GM12878 (cell line): ENCODE results near the gene NEK1. TPM values are rescaled to one million over a fixed set of nuclear protein-coding genes. Genes with fewer than 3 reads are reported as not detected.

Source experiments
- ATAC-seq: fragments of 200-7000 bp; cut with Tn5 transposase; 3 replicates; pipeline ENCODE4 v1.9.1; 2020; ENCODE audit warnings: mild to moderate bottlenecking, moderate library complexity
- BruUV-seq: library from RNA; stranded (reverse); fragments of 400-500 nt; replicated peaks from 2 replicates; lab custom pipeline; 2021; lab: Mats Ljungman, UMichigan
- CTCF ChIA-PET: fragments of 300-600 bp; sonication (Branson Sonifier 250); formaldehyde crosslinking; extraction: SDS; loops from one replicate; lab custom pipeline; 2021; ENCODE audit warnings: inconsistent platforms; lab: Yijun Ruan, JAX
- POLR2A ChIA-PET: fragments of 350-600 bp; formaldehyde crosslinking; extraction: SDS; loops from one replicate; lab custom pipeline; 2021; ENCODE audit warnings: inconsistent platforms; lab: Charles Lee
- RAD21 ChIA-PET: fragments of 300-600 bp; sonication (Branson Sonifier 250); formaldehyde crosslinking; loops from one replicate; lab custom pipeline; 2023; ENCODE audit warnings: antibody characterized with exemption; ENCODE audit not compliant: unreplicated experiment; lab: Charles Lee
- SMC1A ChIA-PET: fragments of 300-600 bp; sonication (Branson Sonifier 250); formaldehyde crosslinking; loops from one replicate; lab custom pipeline; 2023; ENCODE audit not compliant: unreplicated experiment, uncharacterized antibody; lab: Charles Lee
- DNase-seq: peaks from one replicate; pipeline ENCODE4 v3.0.0-alpha.2; 2011; ENCODE audit warnings: low read depth, low spot score
- FAIRE-seq: peaks from 3 replicates; lab custom pipeline; 2011; peaks lifted over from hg19 to GRCh38; lab: Jason Lieb, UNC
- H2AFZ ChIP-seq: 2 replicates; pipeline ENCODE4 v1.6.0; 2011; ENCODE audit warnings: low read depth, low read length, control low read depth; ENCODE audit not compliant: control insufficient read depth
- H3K27ac ChIP-seq: 2 replicates; pipeline ENCODE4 v1.5.1; 2011; ENCODE audit warnings: control low read depth; ENCODE audit not compliant: control insufficient read depth, insufficient read depth
- H3K27me3 ChIP-seq, 2 experiments: replicated peaks in 1 of 2; 2 replicates each; pipeline versions ENCODE4 v1.6.0 to v1.6.1; 2011; ENCODE audit warnings: low read length in 1 of 2; ENCODE audit not compliant: control insufficient read depth in 2 of 2, insufficient read depth in 2 of 2
- H3K36me3 ChIP-seq, 2 experiments: 2 replicates each; pipeline ENCODE4 v1.5.1; 2011; ENCODE audit warnings: low read length in 1 of 2; ENCODE audit not compliant: control insufficient read depth in 2 of 2, insufficient read depth in 2 of 2
- H3K4me1 ChIP-seq: 2 replicates; pipeline ENCODE4 v1.6.1; 2011; ENCODE audit warnings: mild to moderate bottlenecking, low read length, moderate library complexity, mixed read lengths; ENCODE audit not compliant: control insufficient read depth, insufficient read depth
- H3K4me2 ChIP-seq: 2 replicates; pipeline ENCODE4 v1.6.0; 2011; ENCODE audit warnings: control low read depth; ENCODE audit not compliant: control insufficient read depth, insufficient read depth
- H3K4me3 ChIP-seq: fragments of 200-600 bp; sonication (generic); 2 replicates; pipeline ENCODE4 v1.5.1; 2016
- H3K79me2 ChIP-seq: 2 replicates; pipeline ENCODE4 v1.6.0; 2011; ENCODE audit warnings: low read length; ENCODE audit not compliant: control insufficient read depth, insufficient read depth
- H3K9ac ChIP-seq: 2 replicates; pipeline ENCODE4 v1.8.0; 2011; ENCODE audit warnings: low read length, control low read depth, mixed read lengths; ENCODE audit not compliant: control insufficient read depth, insufficient read depth
- H3K9me3 ChIP-seq: replicated peaks from 3 replicates; pipeline ENCODE4 v1.5.1; 2011; ENCODE audit warnings: mild to moderate bottlenecking, low read length; ENCODE audit not compliant: control insufficient read depth, insufficient read depth
- H4K20me1 ChIP-seq: 2 replicates; pipeline ENCODE4 v1.6.0; 2011; ENCODE audit not compliant: control insufficient read depth, insufficient read depth
- BCL11A ChIP-seq: IDR thresholded peaks from 2 replicates; pipeline ENCODE4 v1.6.1; 2011; ENCODE audit warnings: low read depth, low read length
- CREM ChIP-seq: IDR thresholded peaks from 2 replicates; pipeline ENCODE4 v1.6.1; 2014; ENCODE audit warnings: antibody characterized with exemption, low read depth
- FOS ChIP-seq: IDR thresholded peaks from 3 replicates; pipeline ENCODE4 v1.6.1; 2011; ENCODE audit warnings: borderline replicate concordance; ENCODE audit not compliant: insufficient read length; ENCODE audit errors: extremely low read depth
- HCFC1 ChIP-seq: fragments of 150-350 bp; IDR thresholded peaks from 2 replicates; pipeline ENCODE4 v1.6.1; 2014; ENCODE audit warnings: low read length
- IKZF1 ChIP-seq: fragments of 450-650 bp; conservative IDR thresholded peaks from 2 replicates; pipeline ENCODE4 v1.6.1; 2017; ENCODE audit warnings: antibody characterized with exemption, mild to moderate bottlenecking
- IRF4 ChIP-seq: IDR thresholded peaks from 2 replicates; pipeline ENCODE4 v1.6.1; 2011; ENCODE audit warnings: low read depth, low read length
- MTA3 ChIP-seq: IDR thresholded peaks from 2 replicates; pipeline ENCODE4 v1.6.1; 2012; ENCODE audit warnings: low read length, inconsistent platforms, borderline replicate concordance
- PBX3 ChIP-seq: IDR thresholded peaks from 2 replicates; pipeline ENCODE4 v1.6.1; 2011; ENCODE audit warnings: mild to moderate bottlenecking, low read depth, low read length, moderate library complexity; ENCODE audit not compliant: insufficient replicate concordance
- RELA ChIP-seq: fragments of 450-650 bp; IDR thresholded peaks from 2 replicates; pipeline ENCODE4 v1.8.0; 2014; ENCODE audit warnings: borderline replicate concordance; ENCODE audit not compliant: partially characterized antibody
- ZBED1 ChIP-seq: IDR thresholded peaks from 2 replicates; pipeline ENCODE4 v1.6.1; 2016; ENCODE audit warnings: borderline replicate concordance
- WGBS: methylation state at CpG from one replicate; pipeline ENCODE4 v1.1.6; 2016; ENCODE audit warnings: low lambda C conversion rate; ENCODE audit not compliant: insufficient replicate concordance, insufficient coverage; ENCODE audit errors: missing lambda C conversion rate; 5-methylcytosine and 5-hydroxymethylcytosine counted together
- in situ Hi-C: fragments of 300-500 bp; cut with MboI; formaldehyde crosslinking; loops from 9 replicates; pipeline ENCODE4 v1.14.3; 2018; ENCODE audit warnings: mixed read lengths
- intact Hi-C: fragments of 100-400 bp; cut with micrococcal nuclease; formaldehyde crosslinking; loops from one replicate; pipeline ENCODE4 v1.14.2; 2022; ENCODE audit not compliant: unreplicated experiment
- polyA plus RNA-seq, 11 experiments: library from polyadenylated mRNA; depleted of rRNA in 4 of 11; unstranded in 6 of 11; stranded (reverse) in 5 of 11; fragments of >200 nt; fragmentation: Nextera tagmentation in 4 of 11; fragmentation: Illumina TruSeq in 1 of 11; extraction: Ambion mirVana in 4 of 11; extraction: Trizol in 1 of 11; gene quantifications; 1 replicate in 1 of 11; 2 replicates in 10 of 11; pipeline versions ENCODE4 v1.2.1 to v1.2.3, GENCODE V29; 2011 to 2016; ENCODE audit warnings: inconsistent platforms in 2 of 11, missing spikeins in 2 of 11, low read depth in 1 of 11
- total RNA-seq, 4 experiments: library from RNA; depleted of rRNA in 3 of 4; stranded (reverse); fragments of >200 nt in 3 of 4; fragmentation: Illumina TruSeq in 1 of 4; extraction: Trizol in 1 of 4; gene quantifications; 2 replicates each; pipeline versions ENCODE4 v1.2.1 to v1.2.3, GENCODE V29; 2013 to 2021

The NEK1 gene
- total and polyA plus RNA-seq, 10 of the 15 experiments (the other 5 are each of a cell fraction or from before 2014, with no cell fraction given), result 4.9 to 16.1 (median 7.5) TPM

- no peak overlapping the region for H3K4me2 ChIP-seq
- DNase-seq (no peak), FAIRE-seq (no peak), ATAC-seq (no peak)
- RAD21 ChIA-PET, result interaction anchor here (0.7 to 1.1 kb wide), 2 partner anchors 9 to 88 kb away, joined by 3 read pairs; no protein-coding TSS in a partner anchor
- H3K9me3 ChIP-seq, result no peaks in the 10 kb centered on the region; the same call in 1 of the 3 replicates
- BruUV-seq, result no TSS peak
- no peak overlapping the region for H3K4me3 ChIP-seq
- intact Hi-C loops (no loop called here), in situ Hi-C loops (no loop called here)
- no peaks in the 10 kb centered on the region for H4K20me1 ChIP-seq
- WGBS, result 63% methylated on average over 3 of the region's 3 CpGs
- no peaks in the 10 kb centered on the region for H3K4me1 ChIP-seq
- H3K27me3 ChIP-seq, result no peaks in the 10 kb centered on the region
- H3K79me2 ChIP-seq, result no peaks in the 10 kb centered on the region
- no peak overlapping the region for H2AFZ ChIP-seq
- SMC1A ChIA-PET, result interaction anchor here (1.8 to 2.6 kb wide), 2 partner anchors 13 to 16 kb away, joined by 5 to 7 read pairs; no protein-coding TSS in a partner anchor
- CTCF ChIA-PET, result interaction anchor here (0.7 kb wide), 1 partner anchor 371 kb away, joined by 3 read pairs; no protein-coding TSS in a partner anchor
- no peak for TF ChIP-seq IKZF1
- no peak for TF ChIP-seq MTA3
- no peak for TF ChIP-seq HCFC1
- no peak for TF ChIP-seq ZBED1
- no peak for TF ChIP-seq IRF4
- TF ChIP-seq FOS, result no peak
- no peak for TF ChIP-seq BCL11A
- TF ChIP-seq CREM, result no peak
- TF ChIP-seq RELA, result no peak
- no peak for TF ChIP-seq PBX3
- TF ChIP-seq, all 136 proteins: peak for 0
- no peaks in the 10 kb centered on the region for H3K36me3 ChIP-seq
- no peak overlapping the region for H3K27ac ChIP-seq
- no peak overlapping the region for H3K9ac ChIP-seq
- POLR2A ChIA-PET, result no interaction called here
These were observed 227.6 kb downstream of the NEK1 start for GRCh38 chr4:169384779-169385178.
